Measurements from ENCODE around the gene FOXP1.

- TF ChIP-seq CTCF (IDR thresholded peaks at IDR 0.05) (no peak), EZH2 (IDR thresholded peaks at IDR 0.05; ENCODE audit: borderline replicate concordance, insufficient read depth, low read depth, low read length, poor library complexity, severe bottlenecking) (no peak)
Observed at GRCh38 chr3:71207632-71208031, 375.9 kb downstream of the FOXP1 start.

Measured in B cell (primary cell).